Tibial nerve (tissue), 4 donors: ENCODE data around the gene PDLIM5. TPM values are rescaled to one million over a fixed set of nuclear protein-coding genes. Genes with fewer than 3 reads are reported as not detected.

Source experiments
- DNase-seq, 2 donors: peaks; one replicate each; pipeline ENCODE4 v3.0.0-alpha.2; 2019; ENCODE audit warnings: low spot score in 2 of 2
- H3K27ac ChIP-seq, 4 donors: fragments of 200-600 bp; sonication (generic) in 3 of 4; one replicate each; pipeline ENCODE4 v1.5.1; 2017 to 2019; ENCODE audit warnings: mild to moderate bottlenecking in 1 of 4
- H3K27me3 ChIP-seq, 2 donors: fragments of 200-600 bp; sonication (generic) in 1 of 2; one replicate each; pipeline versions ENCODE4 v1.5.1 to v1.6.0; 2017 to 2019
- H3K36me3 ChIP-seq, 3 donors: fragments of 200-600 bp; sonication (generic); one replicate each; pipeline ENCODE4 v1.5.1; 2018 to 2019
- H3K4me1 ChIP-seq, 4 donors: fragments of 200-600 bp; sonication (generic) in 3 of 4; one replicate each; pipeline ENCODE4 v1.5.1; 2017 to 2019
- H3K4me3 ChIP-seq, 4 donors: fragments of 200-600 bp; sonication (generic) in 3 of 4; one replicate each; pipeline ENCODE4 v1.5.1; 2017 to 2019; ENCODE audit warnings: mild to moderate bottlenecking in 1 of 4, moderate library complexity in 1 of 4
- H3K9me3 ChIP-seq, 4 donors: fragments of 200-600 bp; sonication (generic) in 3 of 4; one replicate each; pipeline ENCODE4 v1.5.1; 2017 to 2019
- CTCF ChIP-seq, 5 experiments: fragments of 200-600 bp in 3 of 5; fragments of 450-650 bp in 2 of 5; sonication (generic) in 3 of 5; IDR thresholded peaks; one replicate each; pipeline ENCODE4 v1.5.1; 2016 to 2019; ENCODE audit warnings: antibody characterized with exemption in 5 of 5, mild to moderate bottlenecking in 3 of 5, moderate library complexity in 2 of 5
- EP300 ChIP-seq, 2 donors: sonication (generic); formaldehyde crosslinking; IDR thresholded peaks; one replicate each; pipeline ENCODE4 v1.6.1; 2017; ENCODE audit warnings: antibody characterized with exemption in 2 of 2, mild to moderate bottlenecking in 1 of 2
- POLR2A ChIP-seq, 2 donors: fragments of 450-650 bp; IDR thresholded peaks; one replicate each; pipeline ENCODE4 v1.6.1; 2017; ENCODE audit warnings: antibody characterized with exemption in 2 of 2, mild to moderate bottlenecking in 2 of 2, moderate library complexity in 2 of 2
- WGBS, 2 donors: methylation state at CpG; one replicate each; pipeline ENCODE4 v1.1.5; 2018; 5-methylcytosine and 5-hydroxymethylcytosine counted together
- total RNA-seq, 4 donors: library from RNA; depleted of rRNA; stranded (reverse); fragments of >200 nt; gene quantifications; one replicate each; pipeline ENCODE4 v1.1.0, GENCODE V29; 2016

PDLIM5 gene
- total RNA-seq, 4 donors from 2014 or later = 73.5 to 117 (median 98.2) TPM

- H3K9me3 ChIP-seq = no peaks in the 10 kb centered on the region
- H3K4me3 ChIP-seq = no peak overlapping the region
- peaks cover 0 to 62% (median 22%) of the 10 kb centered on the region in 4 donors for H3K4me1 ChIP-seq
- no peaks in the 10 kb centered on the region for H3K27me3 ChIP-seq
- 49 to 54% methylated on average over 5 of the region's 5 CpGs for WGBS, 2 donors
- no peak for DNase-seq
- no peak for TF ChIP-seq CTCF (IDR thresholded peaks at IDR 0.05)
- TF ChIP-seq EP300 (IDR thresholded peaks at IDR 0.05) = no peak
- no peak for TF ChIP-seq POLR2A (IDR thresholded peaks at IDR 0.05)
- peak overlapping the region in 1 of 4 donors; percentile 5 for H3K27ac ChIP-seq
- H3K36me3 ChIP-seq = no peaks in the 10 kb centered on the region
These were observed 67.3 kb downstream of the PDLIM5 start for GRCh38 chr4:94519019-94519418.

- TF ChIP-seq EP300 (IDR thresholded peaks at IDR 0.05) (no peak), POLR2A (IDR thresholded peaks at IDR 0.05) (no peak), CTCF (IDR thresholded peaks at IDR 0.05) (no peak)
- peak overlapping the region in 1 of 4 donors; percentile 12 for H3K27ac ChIP-seq
- no peak for DNase-seq
- 44 to 55% methylated on average over 4 of the region's 4 CpGs for WGBS, 2 donors
- H3K4me3 ChIP-seq = no peak overlapping the region
- no peaks in the 10 kb centered on the region for H3K27me3 ChIP-seq
- no peaks in the 10 kb centered on the region for H3K36me3 ChIP-seq
- no peaks in the 10 kb centered on the region for H3K9me3 ChIP-seq
- peaks cover 0 to 63% (median 22%) of the 10 kb centered on the region in 4 donors for H3K4me1 ChIP-seq
These were observed 68.4 kb downstream of the PDLIM5 start for GRCh38 chr4:94519925-94520789.

GRCh38 chr4:94523033-94523580 lies 71.4 kb downstream of the PDLIM5 start:
- H3K36me3 ChIP-seq = no peaks in the 10 kb centered on the region
- peaks cover 0 to 78% (median 28%) of the 10 kb centered on the region in 4 donors for H3K4me1 ChIP-seq
- H3K9me3 ChIP-seq = no peaks in the 10 kb centered on the region
- TF ChIP-seq POLR2A (IDR thresholded peaks at IDR 0.05) = no peak
- TF ChIP-seq CTCF (IDR thresholded peaks at IDR 0.05) = no peak
- TF ChIP-seq EP300 (IDR thresholded peaks at IDR 0.05) = no peak
- DNase-seq = no peak
- no peak overlapping the region for H3K4me3 ChIP-seq
- H3K27ac ChIP-seq = peak overlapping the region in 2 of 4 donors; percentile 54 to 71
- H3K27me3 ChIP-seq = no peaks in the 10 kb centered on the region

- no peak overlapping the region for H3K4me3 ChIP-seq
- DNase-seq = no peak
- H3K9me3 ChIP-seq = no peaks in the 10 kb centered on the region
- peak overlapping the region in 2 of 4 donors; percentile 54 to 71 for H3K27ac ChIP-seq
- 80 to 85% methylated on average over 3 of the region's 3 CpGs for WGBS, 2 donors
- H3K27me3 ChIP-seq = no peaks in the 10 kb centered on the region
- H3K36me3 ChIP-seq = no peaks in the 10 kb centered on the region
- TF ChIP-seq EP300 (IDR thresholded peaks at IDR 0.05) = no peak
- TF ChIP-seq POLR2A (IDR thresholded peaks at IDR 0.05) = no peak
- no peak for TF ChIP-seq CTCF (IDR thresholded peaks at IDR 0.05)
- H3K4me1 ChIP-seq = peaks cover 0 to 78% (median 29%) of the 10 kb centered on the region in 4 donors
These were observed 71.9 kb downstream of the PDLIM5 start for GRCh38 chr4:94523617-94524016.
